Lower leg skin (tissue), 4 donors: ENCODE results near the gene EMILIN3. TPM values are rescaled to one million over a fixed set of nuclear protein-coding genes. Genes with fewer than 3 reads are reported as not detected.

ENCODE experiments used
- DNase-seq, 2 donors: peaks; one replicate each; pipeline ENCODE4 v3.0.0-alpha.2; 2019; ENCODE audit warnings: low spot score in 2 of 2
- H3K4me3 ChIP-seq: fragments of 200-600 bp; sonication (generic); 2 replicates; pipeline ENCODE4 v1.5.1; 2017; ENCODE audit warnings: mild to moderate bottlenecking, low read depth; ENCODE audit not compliant: poor library complexity, severe bottlenecking
- CTCF ChIP-seq, 3 donors: fragments of 450-650 bp; IDR thresholded peaks; one replicate each; pipeline ENCODE4 v1.5.1; 2016; ENCODE audit warnings: antibody characterized with exemption in 3 of 3, mild to moderate bottlenecking in 3 of 3, moderate library complexity in 2 of 3
- POLR2A ChIP-seq, 2 donors: fragments of 450-650 bp; IDR thresholded peaks; one replicate each; pipeline ENCODE4 v1.6.1; 2016 to 2017; ENCODE audit warnings: antibody characterized with exemption in 2 of 2, mild to moderate bottlenecking in 1 of 2, moderate library complexity in 1 of 2
- WGBS, 2 donors: methylation state at CpG; one replicate each; pipeline ENCODE4 v1.1.5; 2018; 5-methylcytosine and 5-hydroxymethylcytosine counted together
- intact Hi-C: fragments of 100-400 bp; cut with DNase I; formaldehyde crosslinking; loops from one replicate; pipeline ENCODE4 v1.15.0; 2023; ENCODE audit warnings: low total_unique reads
- total RNA-seq, 4 donors: library from RNA; depleted of rRNA; stranded (reverse); fragments of >200 nt; gene quantifications; one replicate each; pipeline ENCODE4 v1.1.0, GENCODE V29; 2016

Gene EMILIN3
- total RNA-seq, 4 donors from 2014 or later, result 1.0 to 7.8 (median 5.0) TPM

GRCh38 chr20:41408986-41409385, 42.4 kb upstream of the EMILIN3 start:
- WGBS, 2 donors, result 40 to 61% methylated on average over 9 of the region's 9 CpGs
- intact Hi-C loops, result no loop called here
- DNase-seq, result no peak
- TF ChIP-seq CTCF (IDR thresholded peaks at IDR 0.05) (no peak), POLR2A (IDR thresholded peaks at IDR 0.05) (no peak)
- no peak overlapping the region for H3K4me3 ChIP-seq

- no peak for DNase-seq
- WGBS, 2 donors, result 46 to 60% methylated on average over 5 of the region's 5 CpGs
- intact Hi-C loops, result no loop called here
- no peak overlapping the region for H3K4me3 ChIP-seq
- TF ChIP-seq CTCF (IDR thresholded peaks at IDR 0.05), result no peak
- TF ChIP-seq POLR2A (IDR thresholded peaks at IDR 0.05), result no peak
These were observed 41.7 kb upstream of the EMILIN3 start for GRCh38 chr20:41408156-41408794.

- WGBS, 2 donors, result 91 to 93% methylated on average over 10 of the region's 10 CpGs
- no peak for DNase-seq
- intact Hi-C loops, result no loop called here
- no peak overlapping the region for H3K4me3 ChIP-seq
- TF ChIP-seq CTCF (IDR thresholded peaks at IDR 0.05), result no peak
- TF ChIP-seq POLR2A (IDR thresholded peaks at IDR 0.05), result no peak
These were observed 41.0 kb upstream of the EMILIN3 start for GRCh38 chr20:41407607-41408006.

GRCh38 chr20:41406896-41407444, 40.4 kb upstream of the EMILIN3 start:
- intact Hi-C loops, result no loop called here
- 69 to 88% methylated on average over 7 of the region's 7 CpGs for whole genome bisulfite sequencing, 2 donors
- no peak for TF ChIP-seq POLR2A (IDR thresholded peaks at IDR 0.05)
- no peak for DNase-seq
- no peak overlapping the region for H3K4me3 ChIP-seq

- no peak for TF ChIP-seq CTCF (IDR thresholded peaks at IDR 0.05)
- no peak for TF ChIP-seq POLR2A (IDR thresholded peaks at IDR 0.05)
- DNase-seq, result no peak
- intact Hi-C loops, result no loop called here
- no peak overlapping the region for H3K4me3 ChIP-seq
- 79 to 86% methylated on average over 10 of the region's 10 CpGs for WGBS, 2 donors
These were observed 39.7 kb upstream of the EMILIN3 start for GRCh38 chr20:41406353-41406752.

- DNase-seq, result no peak
- H3K4me3 ChIP-seq, result no peak overlapping the region
- TF ChIP-seq CTCF (IDR thresholded peaks at IDR 0.05) (no peak), POLR2A (IDR thresholded peaks at IDR 0.05) (no peak)
- 86 to 93% methylated on average over 3 of the region's 3 CpGs for WGBS, 2 donors
- intact Hi-C loops, result no loop called here
These were observed 38.8 kb upstream of the EMILIN3 start for GRCh38 chr20:41405436-41405835.
